ENCODE data around the gene ABCC1.

DNA sequence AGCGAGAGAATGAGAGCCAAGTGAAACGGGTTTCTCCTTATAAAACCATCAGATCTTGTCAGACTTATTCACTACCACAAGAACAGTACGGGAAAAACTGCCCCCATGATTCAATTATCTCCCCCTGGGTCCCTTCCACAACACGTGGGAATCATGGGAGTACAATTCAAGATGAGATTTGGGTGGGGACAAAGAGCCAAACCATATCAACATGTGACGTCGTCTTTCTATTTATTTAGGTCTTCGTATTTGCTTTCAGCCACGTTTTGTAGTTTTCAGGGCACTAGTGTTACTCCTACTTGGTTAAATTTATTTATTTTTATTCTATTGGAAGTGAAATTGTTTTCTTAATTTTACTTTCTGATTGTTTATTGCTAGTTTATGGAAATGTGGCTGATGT is 33.1 kb upstream of the ABCC1 start:
- TF ChIP-seq, protein P1, sequence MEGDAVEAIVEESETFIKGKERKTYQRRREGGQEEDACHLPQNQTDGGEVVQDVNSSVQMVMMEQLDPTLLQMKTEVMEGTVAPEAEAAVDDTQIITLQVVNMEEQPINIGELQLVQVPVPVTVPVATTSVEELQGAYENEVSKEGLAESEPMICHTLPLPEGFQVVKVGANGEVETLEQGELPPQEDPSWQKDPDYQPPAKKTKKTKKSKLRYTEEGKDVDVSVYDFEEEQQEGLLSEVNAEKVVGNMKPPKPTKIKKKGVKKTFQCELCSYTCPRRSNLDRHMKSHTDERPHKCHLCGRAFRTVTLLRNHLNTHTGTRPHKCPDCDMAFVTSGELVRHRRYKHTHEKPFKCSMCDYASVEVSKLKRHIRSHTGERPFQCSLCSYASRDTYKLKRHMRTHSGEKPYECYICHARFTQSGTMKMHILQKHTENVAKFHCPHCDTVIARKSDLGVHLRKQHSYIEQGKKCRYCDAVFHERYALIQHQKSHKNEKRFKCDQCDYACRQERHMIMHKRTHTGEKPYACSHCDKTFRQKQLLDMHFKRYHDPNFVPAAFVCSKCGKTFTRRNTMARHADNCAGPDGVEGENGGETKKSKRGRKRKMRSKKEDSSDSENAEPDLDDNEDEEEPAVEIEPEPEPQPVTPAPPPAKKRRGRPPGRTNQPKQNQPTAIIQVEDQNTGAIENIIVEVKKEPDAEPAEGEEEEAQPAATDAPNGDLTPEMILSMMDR (IDR thresholded peaks at IDR 0.05; ENCODE audit: low read depth, low read length): no peak
- TF ChIP-seq EZH2phosphoT487 (IDR thresholded peaks at IDR 0.05; ENCODE audit: low read depth): no peak
